GM21576 (cell line): ENCODE results near the gene ZNF672.
A peak's percentile ranks its signal among the peaks of the same experiment; 100 is the strongest.
"Not testable (repeated sequence)": the region's sequence is repeated elsewhere in the genome, so short reads cannot be mapped to it uniquely, and the experiment has no call there.

Source experiments
- ATAC-seq: cut with Tn5 transposase; IDR thresholded peaks from one replicate; pipeline ENCODE4 v1.9.1; 2021; ENCODE audit warnings: mild to moderate bottlenecking, moderate library complexity; ENCODE audit not compliant: unreplicated experiment

The ZNF672 gene

GRCh38 chr1:248837781-248838356, at the start of gene ZNF672:
Gene ZNF672, plus strand, starts transcription at chr1:248838224. Its CDS starts 9,051 bp downstream, at chr1:248847275.
- peak; percentile 79 for ATAC-seq

GRCh38 chr1:248788327-248788726, 49.7 kb upstream of the ZNF672 start:
- ATAC-seq = no peak

- not testable (repeated sequence) for ATAC-seq
Measured at GRCh38 chr1:248789337-248789736, 48.7 kb upstream of the ZNF672 start.

- ATAC-seq = no peak
Measured at GRCh38 chr1:248790456-248790855, 47.6 kb upstream of the ZNF672 start.

GRCh38 chr1:248791010-248791409, 47.0 kb upstream of the ZNF672 start:
- ATAC-seq = no peak

- no peak for ATAC-seq
Measured at GRCh38 chr1:248792342-248792741, 45.7 kb upstream of the ZNF672 start.

- ATAC-seq = peak; percentile 81
Measured at GRCh38 chr1:248793592-248793991, 44.4 kb upstream of the ZNF672 start.

- ATAC-seq = not testable (repeated sequence)
Measured at GRCh38 chr1:248794663-248795062, 43.4 kb upstream of the ZNF672 start.

- ATAC-seq = no peak
Measured at GRCh38 chr1:248798791-248799190, 39.2 kb upstream of the ZNF672 start.

GRCh38 chr1:248800459-248800858, 37.6 kb upstream of the ZNF672 start:
- no peak for ATAC-seq

GRCh38 chr1:248802454-248802853, 35.6 kb upstream of the ZNF672 start:
- ATAC-seq = no peak

- not testable (repeated sequence) for ATAC-seq
Measured at GRCh38 chr1:248803501-248803900, 34.5 kb upstream of the ZNF672 start.

GRCh38 chr1:248804771-248805681, 33.0 kb upstream of the ZNF672 start:
- peak; percentile 93 for ATAC-seq

- no peak for ATAC-seq
Measured at GRCh38 chr1:248805876-248806275, 32.1 kb upstream of the ZNF672 start.

- peak; percentile 46 for ATAC-seq
Measured at GRCh38 chr1:248807067-248807737, 30.8 kb upstream of the ZNF672 start.

- ATAC-seq = no peak
Measured at GRCh38 chr1:248808876-248809275, 29.1 kb upstream of the ZNF672 start.

GRCh38 chr1:248810000-248810726, 27.9 kb upstream of the ZNF672 start:
- ATAC-seq = no peak

- ATAC-seq = no peak
Measured at GRCh38 chr1:248810727-248811513, 27.1 kb upstream of the ZNF672 start.

GRCh38 chr1:248811514-248812490, 26.2 kb upstream of the ZNF672 start:
- no peak for ATAC-seq
